Measurements from ENCODE around the gene DDX27. TPM values are rescaled to one million over a fixed set of nuclear protein-coding genes. Genes with fewer than 3 reads are reported as not detected.

The DDX27 gene
- total and polyA plus RNA-seq, 2 of the 8 experiments (the other 6 are each of a cell fraction or from before 2014, with no cell fraction given), result 42.7 to 51.0 TPM

DNA sequence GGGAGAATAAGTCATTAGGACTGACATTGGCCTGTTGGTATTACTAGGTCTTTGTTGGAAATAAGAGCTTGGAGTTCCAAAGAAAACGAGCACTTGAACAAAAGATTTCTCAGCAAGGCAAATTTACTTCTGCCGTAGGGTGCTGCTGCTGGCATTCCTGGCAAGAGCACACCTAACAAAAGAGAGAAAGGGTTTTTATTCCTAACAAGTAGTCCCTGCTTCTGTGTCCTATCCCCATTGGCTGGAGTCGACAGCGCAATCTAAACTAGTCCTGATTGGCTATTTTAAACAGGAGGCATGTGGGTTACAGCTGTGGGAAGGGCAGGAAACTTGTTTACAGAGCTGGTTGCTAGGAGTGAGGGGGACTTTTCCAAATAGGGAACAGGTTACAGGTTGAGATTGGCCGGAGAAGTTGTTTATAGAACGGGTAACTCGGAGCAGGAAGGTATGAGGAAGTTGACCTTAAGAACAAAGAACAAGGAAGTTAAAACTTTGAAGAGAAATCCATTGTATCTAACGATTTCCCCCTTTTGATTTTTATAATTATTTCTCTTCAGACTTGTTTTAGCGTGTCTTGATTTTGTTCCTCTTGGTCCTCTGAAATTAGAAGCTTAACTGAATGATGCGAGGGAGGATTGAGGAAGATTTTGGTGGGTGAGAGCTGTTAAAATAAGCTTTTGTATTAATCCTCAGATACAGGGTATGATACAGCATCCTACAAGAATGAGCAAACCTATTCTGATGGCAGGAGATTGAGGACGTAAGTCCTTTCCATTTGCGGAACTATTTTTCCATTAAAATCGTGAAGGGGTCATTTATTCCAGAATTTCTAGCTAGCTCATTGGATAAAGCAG is 62.1 kb downstream of the DDX27 start (continued):
- no peak for TF ChIP-seq CHD7 (IDR thresholded peaks at IDR 0.05; ENCODE audit: insufficient replicate concordance, low read length)
- TF ChIP-seq ATF3 (IDR thresholded peaks at IDR 0.05; ENCODE audit: insufficient read depth, low read depth, low read length), result no peak
- TF ChIP-seq TBP (IDR thresholded peaks at IDR 0.05; ENCODE audit: low read depth, low read length), result peak; percentile 69
- TF ChIP-seq KDM4A (IDR thresholded peaks at IDR 0.05; ENCODE audit: low read depth, low read length, severe bottlenecking), result no peak
- no peak for TF ChIP-seq YY1 (IDR thresholded peaks at IDR 0.05; ENCODE audit: low read depth, low read length)
- no peak for TF ChIP-seq NRF1 (IDR thresholded peaks at IDR 0.05; ENCODE audit: low read depth, low read length)
- TF ChIP-seq TAF7 (optimal IDR thresholded peaks at IDR 0.05; ENCODE audit: borderline replicate concordance, low read depth, low read length), result peak; percentile 14
- no peak for TF ChIP-seq JUND (IDR thresholded peaks at IDR 0.05; ENCODE audit: low read length)
- TF ChIP-seq GABPA (IDR thresholded peaks at IDR 0.05; ENCODE audit: borderline replicate concordance, insufficient read depth, low read length), result no peak

Data from H1 (cell line).